Measurements from ENCODE around the gene CAP2. TPM values are rescaled to one million over a fixed set of nuclear protein-coding genes. Genes with fewer than 3 reads are reported as not detected.

CAP2 gene
- total RNA-seq, 2 donors from 2014 or later, result 2.7 to 10.4 TPM

DNA sequence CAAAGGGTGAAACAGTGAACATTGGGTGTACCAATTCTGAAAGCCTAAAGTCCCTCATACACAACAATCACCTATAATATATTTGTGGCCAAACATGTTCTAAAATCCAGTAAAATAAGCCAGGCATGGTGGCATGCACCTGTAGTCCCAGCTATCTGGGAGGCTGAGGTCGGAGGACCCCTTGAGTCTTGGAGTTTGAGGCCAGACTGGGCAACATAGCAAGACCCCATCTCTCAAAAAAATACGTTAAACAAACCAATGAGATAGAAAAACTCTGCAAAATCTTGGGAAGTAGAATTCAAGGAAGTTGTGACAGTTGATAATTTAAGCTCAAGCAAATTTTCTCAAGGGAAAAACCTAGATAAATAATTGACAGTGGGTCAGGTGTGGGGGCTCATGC lies 92.6 kb downstream of the CAP2 start:
- no peak overlapping the region for H3K4me3 ChIP-seq
- no peaks in the 10 kb centered on the region for H3K36me3 ChIP-seq
- intact Hi-C loops (cut with DNase I), result no loop called here
- peaks cover under 1% of the 10 kb centered on the region for H3K4me1 ChIP-seq
- H3K27me3 ChIP-seq, result no peaks in the 10 kb centered on the region
- TF ChIP-seq, protein P1, sequence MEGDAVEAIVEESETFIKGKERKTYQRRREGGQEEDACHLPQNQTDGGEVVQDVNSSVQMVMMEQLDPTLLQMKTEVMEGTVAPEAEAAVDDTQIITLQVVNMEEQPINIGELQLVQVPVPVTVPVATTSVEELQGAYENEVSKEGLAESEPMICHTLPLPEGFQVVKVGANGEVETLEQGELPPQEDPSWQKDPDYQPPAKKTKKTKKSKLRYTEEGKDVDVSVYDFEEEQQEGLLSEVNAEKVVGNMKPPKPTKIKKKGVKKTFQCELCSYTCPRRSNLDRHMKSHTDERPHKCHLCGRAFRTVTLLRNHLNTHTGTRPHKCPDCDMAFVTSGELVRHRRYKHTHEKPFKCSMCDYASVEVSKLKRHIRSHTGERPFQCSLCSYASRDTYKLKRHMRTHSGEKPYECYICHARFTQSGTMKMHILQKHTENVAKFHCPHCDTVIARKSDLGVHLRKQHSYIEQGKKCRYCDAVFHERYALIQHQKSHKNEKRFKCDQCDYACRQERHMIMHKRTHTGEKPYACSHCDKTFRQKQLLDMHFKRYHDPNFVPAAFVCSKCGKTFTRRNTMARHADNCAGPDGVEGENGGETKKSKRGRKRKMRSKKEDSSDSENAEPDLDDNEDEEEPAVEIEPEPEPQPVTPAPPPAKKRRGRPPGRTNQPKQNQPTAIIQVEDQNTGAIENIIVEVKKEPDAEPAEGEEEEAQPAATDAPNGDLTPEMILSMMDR (IDR thresholded peaks at IDR 0.05), result no peak
- H3K9me3 ChIP-seq, result no peaks in the 10 kb centered on the region
- DNase-seq, result no peak
- H3K9ac ChIP-seq (ENCODE audit: low read depth in 2 of 2, low read length in 2 of 2), result no peak overlapping the region
- no peak overlapping the region for H3K27ac ChIP-seq

GRCh38 chr6:17486680-17487079 lies 93.3 kb downstream of the CAP2 start:
- peaks cover 6% of the 10 kb centered on the region for H3K4me1 ChIP-seq
- no peak for DNase-seq
- H3K36me3 ChIP-seq, result no peaks in the 10 kb centered on the region
- no peak overlapping the region for H3K27ac ChIP-seq
- TF ChIP-seq, protein P1 (IDR thresholded peaks at IDR 0.05), result no peak
- no peaks in the 10 kb centered on the region for H3K9me3 ChIP-seq
- no peak overlapping the region for H3K4me3 ChIP-seq
- no peak overlapping the region for H3K9ac ChIP-seq (ENCODE audit: low read depth in 2 of 2, low read length in 2 of 2)
- no peaks in the 10 kb centered on the region for H3K27me3 ChIP-seq
- intact Hi-C loops (cut with DNase I), result no loop called here

DNA sequence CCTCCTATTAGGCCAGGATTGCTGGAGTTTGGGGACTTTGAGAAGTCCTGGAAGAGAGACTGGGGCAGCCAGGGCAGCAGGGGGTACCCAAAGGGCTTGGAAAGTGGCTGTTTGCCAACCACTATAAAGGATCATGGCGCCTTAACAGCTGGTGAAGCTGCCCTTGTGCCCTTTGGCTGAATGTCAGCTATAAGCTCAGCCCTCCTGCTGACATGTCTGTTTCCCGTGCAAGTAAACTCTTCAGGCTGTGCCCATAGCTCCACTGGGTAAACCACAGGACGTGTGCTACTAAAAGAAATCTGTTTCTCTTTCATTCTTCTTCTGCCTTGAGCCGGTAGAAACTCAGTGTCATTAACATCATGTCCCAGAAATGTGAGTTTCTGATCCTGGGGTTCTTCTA lies 97.3 kb downstream of the CAP2 start:
- H3K4me1 ChIP-seq, result peaks cover 10% of the 10 kb centered on the region
- H3K9me3 ChIP-seq, result no peaks in the 10 kb centered on the region
- no peaks in the 10 kb centered on the region for H3K27me3 ChIP-seq
- TF ChIP-seq, protein P1 (IDR thresholded peaks at IDR 0.05), result no peak
- DNase-seq, result no peak
- no peak overlapping the region for H3K4me3 ChIP-seq
- intact Hi-C loops (cut with DNase I), result no loop called here
- H3K36me3 ChIP-seq, result no peaks in the 10 kb centered on the region
- no peak overlapping the region for H3K9ac ChIP-seq (ENCODE audit: low read depth in 2 of 2, low read length in 2 of 2)
- no peak overlapping the region for H3K27ac ChIP-seq

DNA sequence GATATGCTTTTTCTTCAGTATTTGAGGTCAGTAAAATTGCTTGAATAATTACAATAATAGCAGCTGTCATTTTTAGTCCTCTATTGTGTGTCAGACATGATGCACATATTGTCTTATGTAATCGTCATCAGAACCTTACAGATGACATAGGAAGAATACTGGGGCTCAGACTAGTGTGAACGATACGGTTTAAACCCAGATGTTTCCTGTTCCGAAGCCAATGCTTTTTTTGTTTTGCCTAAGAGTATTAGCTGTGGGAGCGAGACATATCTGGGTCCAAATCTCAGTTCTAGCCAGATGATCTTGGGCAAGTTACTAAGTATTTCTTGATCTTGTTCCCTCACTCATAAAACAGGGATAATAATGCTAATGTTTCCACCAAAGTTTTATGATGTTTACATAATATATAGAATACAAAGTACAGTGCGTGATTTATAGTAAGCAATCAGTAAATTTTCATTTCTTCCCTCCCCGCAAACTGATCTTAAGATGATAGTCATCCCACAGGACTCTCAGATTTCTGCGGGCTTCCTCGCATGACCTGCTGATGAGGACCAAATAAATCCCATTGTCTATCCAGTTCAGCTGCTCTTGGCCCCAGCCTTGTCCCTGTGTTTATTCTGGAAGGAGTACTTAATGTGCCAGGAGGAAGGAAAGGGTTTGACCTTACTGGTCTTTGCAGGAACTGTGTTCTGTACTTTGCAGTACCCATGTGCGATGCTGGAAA lies 98.2 kb downstream of the CAP2 start:
- Histone ChIP-seq H3K9me3 (no peaks in the 10 kb centered on the region), H3K36me3 (no peaks in the 10 kb centered on the region), H3K4me1 (peaks cover 10% of the 10 kb centered on the region), H3K9ac (ENCODE audit: low read depth in 2 of 2, low read length in 2 of 2) (no peak overlapping the region), H3K27me3 (no peaks in the 10 kb centered on the region), H3K27ac (no peak overlapping the region), H3K4me3 (no peak overlapping the region)
- DNase-seq, result no peak
- TF ChIP-seq, protein P1 (IDR thresholded peaks at IDR 0.05), result no peak
- intact Hi-C loops (cut with DNase I), result no loop called here

GRCh38 chr6:17492350-17492749 lies 99.0 kb downstream of the CAP2 start:
- DNase-seq, result no peak
- no peaks in the 10 kb centered on the region for H3K27me3 ChIP-seq
- no peaks in the 10 kb centered on the region for H3K36me3 ChIP-seq
- H3K9ac ChIP-seq (ENCODE audit: low read depth in 2 of 2, low read length in 2 of 2), result no peak overlapping the region
- TF ChIP-seq, protein P1 (IDR thresholded peaks at IDR 0.05), result no peak
- peaks cover 10% of the 10 kb centered on the region for H3K4me1 ChIP-seq
- no peak overlapping the region for H3K27ac ChIP-seq
- no peaks in the 10 kb centered on the region for H3K9me3 ChIP-seq
- intact Hi-C loops (cut with DNase I), result no loop called here
- no peak overlapping the region for H3K4me3 ChIP-seq
